Activated CD8-positive, alpha-beta memory T cell treated with anti-CD3 and anti-CD28 coated beads, Interleukin-2, amount 50 U/mL, for 1 hour (primary cell): ENCODE data around the gene AGFG2.
"Not testable (repeated sequence)": the region's sequence is repeated elsewhere in the genome, so short reads cannot be mapped to it uniquely, and the experiment has no call there.

Experiments
- DNase-seq: peaks from one replicate; pipeline ENCODE4 v3.0.0-alpha.2; 2020; ENCODE audit errors: extremely low read depth

The AGFG2 gene

GRCh38 chr7:100521076-100521475 lies 17.9 kb upstream of the AGFG2 start:
- DNase-seq = no peak

GRCh38 chr7:100521909-100522593 lies 17.0 kb upstream of the AGFG2 start:
- not testable (repeated sequence) for DNase-seq

- DNase-seq = not testable (repeated sequence)
Measured at GRCh38 chr7:100523192-100523591, 15.8 kb upstream of the AGFG2 start.

- not testable (repeated sequence) for DNase-seq
Measured at GRCh38 chr7:100528108-100528866, 10.7 kb upstream of the AGFG2 start.

GRCh38 chr7:100532165-100533022 lies 6.6 kb upstream of the AGFG2 start:
- DNase-seq = no peak

GRCh38 chr7:100535982-100536381 lies 3.0 kb upstream of the AGFG2 start:
- DNase-seq = not testable (repeated sequence)

GRCh38 chr7:100536695-100537094 lies 2.3 kb upstream of the AGFG2 start:
- DNase-seq = not testable (repeated sequence)

- DNase-seq = no peak
Measured at GRCh38 chr7:100538348-100538653, 702 bp upstream of the AGFG2 start.

- no peak for DNase-seq
Measured at GRCh38 chr7:100539436-100540006, 518 bp downstream of the AGFG2 start.

GRCh38 chr7:100540073-100540723 lies 1.2 kb downstream of the AGFG2 start:
- DNase-seq = no peak

- not testable (repeated sequence) for DNase-seq
Measured at GRCh38 chr7:100541309-100541708, 2.3 kb downstream of the AGFG2 start.

GRCh38 chr7:100543586-100543985 lies 4.6 kb downstream of the AGFG2 start:
- DNase-seq = no peak

GRCh38 chr7:100544386-100544785 lies 5.4 kb downstream of the AGFG2 start:
- no peak for DNase-seq

- DNase-seq = no peak
Measured at GRCh38 chr7:100544967-100545359, 6.0 kb downstream of the AGFG2 start.

GRCh38 chr7:100545360-100546128 lies 6.5 kb downstream of the AGFG2 start:
- no peak for DNase-seq

- DNase-seq = no peak
Measured at GRCh38 chr7:100546129-100546925, 7.3 kb downstream of the AGFG2 start.

GRCh38 chr7:100546926-100547800 lies 8.2 kb downstream of the AGFG2 start:
- DNase-seq = no peak

- DNase-seq = no peak
Measured at GRCh38 chr7:100547872-100548271, 8.9 kb downstream of the AGFG2 start.

GRCh38 chr7:100548446-100548845 lies 9.4 kb downstream of the AGFG2 start:
- DNase-seq = not testable (repeated sequence)
